K562 (cell line): ENCODE data around the gene FBXO22. TPM values are rescaled to one million over a fixed set of nuclear protein-coding genes. Genes with fewer than 3 reads are reported as not detected.

Experiments used
- CBX5 ChIP-seq: IDR thresholded peaks from 2 replicates; pipeline ENCODE4 v1.6.1; 2014; ENCODE audit warnings: low read depth, borderline replicate concordance
- CCNT2 ChIP-seq: IDR thresholded peaks from 2 replicates; pipeline ENCODE4 v1.6.1; 2011; ENCODE audit warnings: borderline replicate concordance, low read depth, mild to moderate bottlenecking, moderate library complexity, mixed read lengths, low read length; ENCODE audit not compliant: insufficient read length; ENCODE audit errors: extremely low read depth
- HNRNPLL ChIP-seq: fragments of 200-400 bp; formaldehyde crosslinking; IDR thresholded peaks from 2 replicates; pipeline ENCODE4 v1.6.1; 2017; ENCODE audit warnings: low read length, low read depth, mild to moderate bottlenecking; ENCODE audit not compliant: poor library complexity, severe bottlenecking
- MECOM ChIP-seq: fragments of 250-450 bp; sonication (Bioruptor Pico); IDR thresholded peaks from 2 replicates; pipeline ENCODE4 v1.8.0; 2022; ENCODE audit warnings: inconsistent platforms
- POLR2A ChIP-seq: fragments of 450-650 bp; conservative IDR thresholded peaks from 2 replicates; pipeline ENCODE4 v1.6.1; 2016
- POLR3A ChIP-seq: IDR thresholded peaks from 2 replicates; pipeline ENCODE4 v1.6.1; 2011; ENCODE audit warnings: borderline replicate concordance, mild to moderate bottlenecking, moderate library complexity; ENCODE audit not compliant: insufficient read length, insufficient read depth; ENCODE audit errors: extremely low read depth
- RBM15 ChIP-seq: fragments of 200-400 bp; formaldehyde crosslinking; IDR thresholded peaks from 2 replicates; pipeline ENCODE4 v1.6.1; 2018; ENCODE audit warnings: mild to moderate bottlenecking, low read length, moderate library complexity; ENCODE audit not compliant: insufficient read depth
- U2AF2 ChIP-seq: fragments of 200-400 bp; formaldehyde crosslinking; optimal IDR thresholded peaks from 2 replicates; pipeline ENCODE3; 2017; ENCODE audit warnings: low read depth, mild to moderate bottlenecking, low read length
- polyA plus RNA-seq, 8 experiments: library from polyadenylated mRNA; depleted of rRNA in 4 of 8; stranded (reverse) in 5 of 8; unstranded in 3 of 8; fragments of >200 nt; fragmentation: Nextera tagmentation in 2 of 8; fragmentation: Illumina TruSeq in 1 of 8; extraction: Ambion mirVana in 2 of 8; extraction: Trizol in 1 of 8; gene quantifications; 2 replicates each; pipeline versions ENCODE4 v1.2.1 to v1.2.3, GENCODE V29; 2011 to 2014; ENCODE audit warnings: inconsistent platforms in 1 of 8, missing spikeins in 1 of 8
- total RNA-seq, 7 experiments: library from RNA; depleted of rRNA in 6 of 7; stranded (reverse); fragments of >200 nt in 6 of 7; fragmentation: Illumina TruSeq in 2 of 7; extraction: Trizol in 2 of 7; gene quantifications; 2 replicates each; pipeline versions ENCODE4 v1.2.1 to v1.2.3, GENCODE V29; 2011 to 2021; ENCODE audit warnings: low replicate concordance in 1 of 7
- TF ChIP-seq, protein P1 (sequence below): sonication (generic); formaldehyde crosslinking; IDR thresholded peaks from 2 replicates; pipeline ENCODE4 v1.8.1; 2023; ENCODE audit warnings: mild to moderate bottlenecking, missing genetic modification reagents
- TF ChIP-seq, protein P2 (sequence below), 2 experiments: fragments of 250-450 bp in 1 of 2; fragments of 450-650 bp in 1 of 2; sonication (Bioruptor Pico) in 1 of 2; IDR thresholded peaks; 2 replicates each; pipeline versions ENCODE4 v1.6.1 to v1.8.0; 2016 to 2021; ENCODE audit warnings: mild to moderate bottlenecking in 2 of 2, moderate library complexity in 2 of 2, missing compliant biosample characterization in 1 of 2, missing genetic modification characterization in 1 of 2
- TF ChIP-seq, protein P3 (sequence below): sonication (generic); formaldehyde crosslinking; IDR thresholded peaks from 2 replicates; pipeline ENCODE4 v1.8.0; 2023; ENCODE audit warnings: missing genetic modification reagents, mild to moderate bottlenecking, borderline replicate concordance
- TF ChIP-seq, protein P4 (sequence below), 2 experiments: fragments of 450-650 bp; conservative IDR thresholded peaks; 2 replicates each; pipeline ENCODE4 v1.6.1; 2017; ENCODE audit warnings: mild to moderate bottlenecking in 2 of 2, moderate library complexity in 2 of 2

FBXO22 gene
- total and polyA plus RNA-seq, 9 of the 15 experiments (the other 6 are each of a cell fraction or from before 2014, with no cell fraction given) = 24.4 to 99.4 (median 66.5) TPM

DNA sequence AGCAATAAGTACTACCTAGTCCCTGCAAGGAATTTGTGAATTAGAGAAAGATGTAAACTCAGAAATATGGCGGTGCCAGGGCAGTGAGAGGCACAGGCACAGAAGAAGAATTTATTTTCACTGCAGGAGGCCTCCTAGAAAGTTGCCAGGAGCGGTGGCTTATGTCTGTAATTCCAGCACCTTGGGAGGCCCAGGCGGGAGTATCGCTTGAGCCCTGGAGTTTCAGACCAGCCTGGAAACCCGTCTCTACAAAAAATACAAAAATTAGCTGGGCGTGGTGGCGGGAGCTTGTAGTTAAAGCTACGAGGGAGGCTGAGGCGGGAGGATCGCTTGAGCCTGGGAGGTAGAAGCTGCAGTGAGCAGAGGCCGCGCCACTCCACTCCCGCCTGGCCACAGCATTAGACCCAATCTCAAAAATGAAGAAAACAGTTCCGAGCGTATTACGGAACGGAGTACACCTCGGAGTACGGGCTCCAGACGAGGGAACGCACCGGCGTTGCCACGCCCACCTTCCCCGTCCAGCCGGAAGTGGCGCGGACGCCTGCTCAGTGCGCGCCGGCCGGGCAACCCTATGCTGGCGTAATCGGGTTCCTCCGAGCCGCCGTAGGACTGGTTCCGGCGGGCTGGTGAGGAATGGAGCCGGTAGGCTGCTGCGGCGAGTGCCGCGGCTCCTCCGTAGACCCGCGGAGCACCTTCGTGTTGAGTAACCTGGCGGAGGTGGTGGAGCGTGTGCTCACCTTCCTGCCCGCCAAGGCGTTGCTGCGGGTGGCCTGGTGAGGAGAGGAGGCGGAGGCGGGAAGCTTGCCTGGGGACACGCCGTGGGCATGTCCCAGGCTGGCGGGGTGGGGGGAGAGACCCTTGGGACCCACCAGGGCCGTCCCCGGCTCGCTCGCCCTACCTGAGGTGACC lies at the start of gene FBXO22 (continued):
- TF ChIP-seq, protein P1, sequence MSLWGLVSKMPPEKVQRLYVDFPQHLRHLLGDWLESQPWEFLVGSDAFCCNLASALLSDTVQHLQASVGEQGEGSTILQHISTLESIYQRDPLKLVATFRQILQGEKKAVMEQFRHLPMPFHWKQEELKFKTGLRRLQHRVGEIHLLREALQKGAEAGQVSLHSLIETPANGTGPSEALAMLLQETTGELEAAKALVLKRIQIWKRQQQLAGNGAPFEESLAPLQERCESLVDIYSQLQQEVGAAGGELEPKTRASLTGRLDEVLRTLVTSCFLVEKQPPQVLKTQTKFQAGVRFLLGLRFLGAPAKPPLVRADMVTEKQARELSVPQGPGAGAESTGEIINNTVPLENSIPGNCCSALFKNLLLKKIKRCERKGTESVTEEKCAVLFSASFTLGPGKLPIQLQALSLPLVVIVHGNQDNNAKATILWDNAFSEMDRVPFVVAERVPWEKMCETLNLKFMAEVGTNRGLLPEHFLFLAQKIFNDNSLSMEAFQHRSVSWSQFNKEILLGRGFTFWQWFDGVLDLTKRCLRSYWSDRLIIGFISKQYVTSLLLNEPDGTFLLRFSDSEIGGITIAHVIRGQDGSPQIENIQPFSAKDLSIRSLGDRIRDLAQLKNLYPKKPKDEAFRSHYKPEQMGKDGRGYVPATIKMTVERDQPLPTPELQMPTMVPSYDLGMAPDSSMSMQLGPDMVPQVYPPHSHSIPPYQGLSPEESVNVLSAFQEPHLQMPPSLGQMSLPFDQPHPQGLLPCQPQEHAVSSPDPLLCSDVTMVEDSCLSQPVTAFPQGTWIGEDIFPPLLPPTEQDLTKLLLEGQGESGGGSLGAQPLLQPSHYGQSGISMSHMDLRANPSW = no peak
- TF ChIP-seq MECOM (CRISPR knock-in tag) (no peak), HNRNPLL (no peak), POLR2A (peak; percentile 92), POLR3A (no peak), RBM15 (no peak), CCNT2 (peak; percentile 76), CBX5 (0 out of 2 replicates have a peak, but pooled peaks have one; percentile 9), U2AF2 (no peak)
- TF ChIP-seq, protein P2, sequence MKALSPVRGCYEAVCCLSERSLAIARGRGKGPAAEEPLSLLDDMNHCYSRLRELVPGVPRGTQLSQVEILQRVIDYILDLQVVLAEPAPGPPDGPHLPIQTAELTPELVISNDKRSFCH (CRISPR knock-in tag; IDR thresholded peaks at IDR 0.05) = no peak
- TF ChIP-seq, protein P2 (tag; IDR thresholded peaks at IDR 0.05) = peak; percentile 84
- TF ChIP-seq, protein P3, sequence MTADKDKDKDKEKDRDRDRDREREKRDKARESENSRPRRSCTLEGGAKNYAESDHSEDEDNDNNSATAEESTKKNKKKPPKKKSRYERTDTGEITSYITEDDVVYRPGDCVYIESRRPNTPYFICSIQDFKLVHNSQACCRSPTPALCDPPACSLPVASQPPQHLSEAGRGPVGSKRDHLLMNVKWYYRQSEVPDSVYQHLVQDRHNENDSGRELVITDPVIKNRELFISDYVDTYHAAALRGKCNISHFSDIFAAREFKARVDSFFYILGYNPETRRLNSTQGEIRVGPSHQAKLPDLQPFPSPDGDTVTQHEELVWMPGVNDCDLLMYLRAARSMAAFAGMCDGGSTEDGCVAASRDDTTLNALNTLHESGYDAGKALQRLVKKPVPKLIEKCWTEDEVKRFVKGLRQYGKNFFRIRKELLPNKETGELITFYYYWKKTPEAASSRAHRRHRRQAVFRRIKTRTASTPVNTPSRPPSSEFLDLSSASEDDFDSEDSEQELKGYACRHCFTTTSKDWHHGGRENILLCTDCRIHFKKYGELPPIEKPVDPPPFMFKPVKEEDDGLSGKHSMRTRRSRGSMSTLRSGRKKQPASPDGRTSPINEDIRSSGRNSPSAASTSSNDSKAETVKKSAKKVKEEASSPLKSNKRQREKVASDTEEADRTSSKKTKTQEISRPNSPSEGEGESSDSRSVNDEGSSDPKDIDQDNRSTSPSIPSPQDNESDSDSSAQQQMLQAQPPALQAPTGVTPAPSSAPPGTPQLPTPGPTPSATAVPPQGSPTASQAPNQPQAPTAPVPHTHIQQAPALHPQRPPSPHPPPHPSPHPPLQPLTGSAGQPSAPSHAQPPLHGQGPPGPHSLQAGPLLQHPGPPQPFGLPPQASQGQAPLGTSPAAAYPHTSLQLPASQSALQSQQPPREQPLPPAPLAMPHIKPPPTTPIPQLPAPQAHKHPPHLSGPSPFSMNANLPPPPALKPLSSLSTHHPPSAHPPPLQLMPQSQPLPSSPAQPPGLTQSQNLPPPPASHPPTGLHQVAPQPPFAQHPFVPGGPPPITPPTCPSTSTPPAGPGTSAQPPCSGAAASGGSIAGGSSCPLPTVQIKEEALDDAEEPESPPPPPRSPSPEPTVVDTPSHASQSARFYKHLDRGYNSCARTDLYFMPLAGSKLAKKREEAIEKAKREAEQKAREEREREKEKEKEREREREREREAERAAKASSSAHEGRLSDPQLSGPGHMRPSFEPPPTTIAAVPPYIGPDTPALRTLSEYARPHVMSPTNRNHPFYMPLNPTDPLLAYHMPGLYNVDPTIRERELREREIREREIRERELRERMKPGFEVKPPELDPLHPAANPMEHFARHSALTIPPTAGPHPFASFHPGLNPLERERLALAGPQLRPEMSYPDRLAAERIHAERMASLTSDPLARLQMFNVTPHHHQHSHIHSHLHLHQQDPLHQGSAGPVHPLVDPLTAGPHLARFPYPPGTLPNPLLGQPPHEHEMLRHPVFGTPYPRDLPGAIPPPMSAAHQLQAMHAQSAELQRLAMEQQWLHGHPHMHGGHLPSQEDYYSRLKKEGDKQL (CRISPR knock-in tag) = no peak
- TF ChIP-seq, protein P4, sequence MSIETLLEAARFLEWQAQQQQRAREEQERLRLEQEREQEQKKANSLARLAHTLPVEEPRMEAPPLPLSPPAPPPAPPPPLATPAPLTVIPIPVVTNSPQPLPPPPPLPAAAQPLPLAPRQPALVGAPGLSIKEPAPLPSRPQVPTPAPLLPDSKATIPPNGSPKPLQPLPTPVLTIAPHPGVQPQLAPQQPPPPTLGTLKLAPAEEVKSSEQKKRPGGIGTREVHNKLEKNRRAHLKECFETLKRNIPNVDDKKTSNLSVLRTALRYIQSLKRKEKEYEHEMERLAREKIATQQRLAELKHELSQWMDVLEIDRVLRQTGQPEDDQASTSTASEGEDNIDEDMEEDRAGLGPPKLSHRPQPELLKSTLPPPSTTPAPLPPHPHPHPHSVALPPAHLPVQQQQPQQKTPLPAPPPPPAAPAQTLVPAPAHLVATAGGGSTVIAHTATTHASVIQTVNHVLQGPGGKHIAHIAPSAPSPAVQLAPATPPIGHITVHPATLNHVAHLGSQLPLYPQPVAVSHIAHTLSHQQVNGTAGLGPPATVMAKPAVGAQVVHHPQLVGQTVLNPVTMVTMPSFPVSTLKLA (conservative IDR thresholded peaks at IDR 0.05) = peak; percentile 70 to 85; a peak in 3 of 4 replicates
